CD4-positive, alpha-beta T cell (primary cell): ENCODE results near the gene DES. TPM values are rescaled to one million over a fixed set of nuclear protein-coding genes. Genes with fewer than 3 reads are reported as not detected.

Experiments
- ATAC-seq: fragments of 200-7000 bp; cut with Tn5 transposase; one replicate; pipeline ENCODE4 v1.10.0; 2022; ENCODE audit warnings: mild to moderate bottlenecking; ENCODE audit not compliant: poor library complexity
- CTCF ChIA-PET: fragments of 350-600 bp; sonication (Branson Sonifier 250); formaldehyde crosslinking; loops from one replicate; lab custom pipeline; 2021; ENCODE audit warnings: antibody characterized with exemption, inconsistent platforms; lab: Charles Lee
- POLR2A ChIA-PET: fragments of 350-600 bp; sonication (Branson Sonifier 250); formaldehyde crosslinking; loops from one replicate; lab custom pipeline; 2021; ENCODE audit warnings: antibody characterized with exemption, inconsistent platforms; lab: Charles Lee
- DNase-seq, 14 experiments: peaks; one replicate each; pipeline ENCODE4 v3.0.0-alpha.2; 2013 to 2020; ENCODE audit warnings: mixed read lengths in 2 of 14
- H3K27ac ChIP-seq, 2 donors: one replicate each; pipeline versions ENCODE4 v1.5.1 to v1.7.0; 2013; ENCODE audit warnings: low read length in 2 of 2, low read depth in 1 of 2, mild to moderate bottlenecking in 1 of 2
- H3K27me3 ChIP-seq, 2 experiments: 1 replicate in 1 of 2; 2 replicates in 1 of 2; pipeline versions ENCODE4 v1.6.1 to v1.7.0; 2013; ENCODE audit warnings: low read length in 2 of 2, control low read depth in 1 of 2, mild to moderate bottlenecking in 1 of 2, moderate library complexity in 1 of 2; ENCODE audit not compliant: insufficient read depth in 2 of 2, control insufficient read depth in 1 of 2
- H3K36me3 ChIP-seq: one replicate; pipeline ENCODE4 v1.6.1; 2013; ENCODE audit warnings: low read length, control low read depth; ENCODE audit not compliant: insufficient read depth
- H3K4me1 ChIP-seq: one replicate; pipeline ENCODE4 v1.6.1; 2013; ENCODE audit warnings: low read length, control low read depth; ENCODE audit not compliant: insufficient read depth
- H3K4me3 ChIP-seq: one replicate; pipeline ENCODE4 v1.5.1; 2013; ENCODE audit warnings: mild to moderate bottlenecking, low read length, moderate library complexity
- H3K9me3 ChIP-seq, 2 experiments: 1 replicate in 1 of 2; 2 replicates in 1 of 2; pipeline versions ENCODE4 v1.6.1 to v1.7.0; 2013; ENCODE audit warnings: low read length in 2 of 2, mild to moderate bottlenecking in 2 of 2, control low read depth in 1 of 2, moderate library complexity in 1 of 2; ENCODE audit not compliant: control insufficient read depth in 1 of 2, insufficient read depth in 1 of 2
- H3K27ac Mint-ChIP-seq: one replicate; pipeline ENCODE4 v1.8.0; 2020; ENCODE audit warnings: mixed read lengths
- H3K27me3 Mint-ChIP-seq: one replicate; pipeline ENCODE4 v1.8.0; 2021; ENCODE audit warnings: mixed read lengths
- H3K36me3 Mint-ChIP-seq: one replicate; pipeline ENCODE4 v1.8.0; 2021; ENCODE audit warnings: low read depth, mixed read lengths
- H3K4me1 Mint-ChIP-seq: one replicate; pipeline ENCODE4 v1.8.0; 2021; ENCODE audit warnings: low read depth, mixed read lengths
- H3K4me3 Mint-ChIP-seq: one replicate; pipeline ENCODE4 v1.8.0; 2020; ENCODE audit warnings: mild to moderate bottlenecking, mixed read lengths
- H3K9me3 Mint-ChIP-seq: one replicate; pipeline ENCODE4 v1.8.0; 2020; ENCODE audit warnings: mixed read lengths
- CTCF ChIP-seq: fragments of 200-600 bp; IDR thresholded peaks from one replicate; pipeline ENCODE4 v1.8.0; 2022; ENCODE audit warnings: antibody characterized with exemption, mild to moderate bottlenecking
- intact Hi-C, 2 experiments: fragments of 100-400 bp; cut with DNase I in 1 of 2; cut with micrococcal nuclease in 1 of 2; formaldehyde crosslinking; loops; one replicate each; pipeline versions ENCODE4 v1.15.1 to v1.9.0; 2023 to 2025; cut with DNase I, micrococcal nuclease
- total RNA-seq, 174 experiments: library from RNA in 2 of 174; stranded (reverse) in 2 of 174; gene quantifications; one replicate each; pipeline ENCODE4 v1.2.3 and lab custom pipeline; 2021 to 2026

The DES gene
- total RNA-seq, 2 experiments from 2014 or later = not detected

DNA sequence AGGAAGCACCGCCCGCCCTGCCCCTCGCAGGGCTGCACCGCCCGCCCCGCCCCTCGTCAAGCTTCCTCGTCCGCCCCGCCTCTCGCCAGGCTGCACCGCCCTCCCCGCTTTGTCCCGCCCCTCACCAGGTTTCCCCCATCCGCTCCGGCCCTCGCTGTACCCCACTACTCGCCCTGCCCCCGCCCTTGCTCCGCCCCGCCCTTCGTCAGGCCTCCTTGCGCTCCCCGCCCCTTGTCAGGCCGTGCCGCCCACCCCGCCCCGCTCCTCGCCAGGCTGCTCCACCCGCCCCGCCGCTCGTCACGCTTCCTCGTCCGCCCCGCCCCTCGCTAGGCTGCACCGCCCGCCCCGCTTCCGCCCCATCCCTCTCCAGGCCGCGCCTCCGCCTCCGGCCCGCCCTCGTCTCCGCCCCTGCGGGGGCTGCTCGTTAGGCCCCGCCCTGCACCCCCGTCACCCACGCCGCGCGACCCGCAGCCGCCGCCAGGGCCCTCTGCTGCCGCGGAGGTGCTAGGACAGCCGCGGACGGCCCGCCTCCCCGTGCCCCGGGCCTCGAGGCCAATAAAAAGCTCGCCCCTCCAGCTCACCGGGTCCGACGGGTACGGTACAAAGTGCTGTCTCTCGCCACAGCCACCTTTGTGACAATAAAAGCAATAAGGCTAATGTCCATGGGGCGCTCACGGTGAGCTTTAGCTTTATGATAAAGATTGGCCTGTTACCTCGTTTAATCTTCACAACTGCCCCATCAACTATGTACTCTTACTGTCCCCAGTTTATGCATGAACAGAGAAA lies 29.9 kb upstream of the DES start:
- H3K27me3 ChIP-seq = no peaks in the 10 kb centered on the region
- no peaks in the 10 kb centered on the region for H3K27me3 Mint-ChIP-seq
- H3K27ac ChIP-seq = peak overlapping the region; percentile 64 to 75
- H3K36me3 ChIP-seq = peaks cover 34% of the 10 kb centered on the region
- intact Hi-C loops = loop anchor here (2.0 to 10.0 kb wide), 10 partner anchors 54 to 821 kb away; partner anchors contain the start of genes BCS1L (in 1 of the 2), CHPF (in 1 of the 2), CNOT9 (in 1 of the 2) and DNAJB2 (in 1 of the 2)
- ChIA-PET CTCF (interaction anchor here (0.6 to 2.8 kb wide), 25 partner anchors 14 to 730 kb away, joined by 3 to 22 read pairs (median 4); partner anchors contain the start of genes CHPF, DNAJB2, STK11IP and TMEM198), POLR2A (interaction anchor here (0.7 to 4.3 kb wide), 32 partner anchors 9 to 1118 kb away, joined by 3 to 24 read pairs (median 5); partner anchors contain the start of genes AAMP, ANKZF1, ATG9A and BCS1L)
- peak overlapping the region; percentile 83 for H3K4me3 Mint-ChIP-seq
- peak; percentile 78 for ATAC-seq
- H3K4me1 Mint-ChIP-seq = peaks cover 22% of the 10 kb centered on the region
- no peaks in the 10 kb centered on the region for H3K9me3 Mint-ChIP-seq
- peak overlapping the region; percentile 95 for H3K27ac Mint-ChIP-seq
- H3K9me3 ChIP-seq = no peaks in the 10 kb centered on the region
- H3K36me3 Mint-ChIP-seq = peaks cover 38% of the 10 kb centered on the region
- TF ChIP-seq CTCF = peak; percentile 65
- H3K4me3 ChIP-seq = peak overlapping the region; percentile 44
- DNase-seq = peak; percentile 98 to 100 (median 99)
- H3K4me1 ChIP-seq = peaks cover 26% of the 10 kb centered on the region

DNA sequence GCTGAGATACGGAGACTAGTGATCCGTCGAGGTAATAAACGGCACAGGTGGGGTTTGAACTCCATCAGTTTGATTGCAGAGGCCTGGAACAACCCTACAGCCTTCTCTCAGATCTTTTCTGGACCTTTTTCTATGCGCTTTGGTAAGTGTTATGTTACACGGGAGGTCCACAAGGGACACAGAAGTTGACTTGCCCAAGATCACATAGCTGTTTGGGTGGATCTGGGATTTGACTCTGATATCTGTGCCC lies 29.3 kb upstream of the DES start:
- intact Hi-C loops = loop anchor here (2.0 to 10.0 kb wide), 10 partner anchors 53 to 822 kb away; partner anchors contain the start of genes BCS1L (in 1 of the 2), CHPF (in 1 of the 2), CNOT9 (in 1 of the 2) and DNAJB2 (in 1 of the 2)
- CTCF ChIA-PET = interaction anchor here (0.6 to 2.8 kb wide), 21 partner anchors 14 to 731 kb away, joined by 3 to 22 read pairs (median 4); partner anchors contain the start of genes CHPF, DNAJB2, STK11IP and TMEM198

More for the DNA sequence above, 29.3 kb upstream of the DES start:
- Mint-ChIP-seq H3K9me3 (no peaks in the 10 kb centered on the region), H3K4me3 (peak overlapping the region; percentile 83), H3K27me3 (no peaks in the 10 kb centered on the region), H3K27ac (peak overlapping the region; percentile 95), H3K4me1 (peaks cover 17% of the 10 kb centered on the region), H3K36me3 (peaks cover 33% of the 10 kb centered on the region)
- ATAC-seq (no peak), DNase-seq (no peak)
- POLR2A ChIA-PET = interaction anchor here (0.8 to 4.3 kb wide), 22 partner anchors 8 to 1119 kb away, joined by 3 to 24 read pairs (median 8); partner anchors contain the start of genes AAMP, BCS1L, CHPF and CNPPD1
- H3K36me3 ChIP-seq = peaks cover 29% of the 10 kb centered on the region
- no peak for TF ChIP-seq CTCF
- H3K27me3 ChIP-seq = no peaks in the 10 kb centered on the region
- peak overlapping the region; percentile 64 to 75 for H3K27ac ChIP-seq
- peaks cover 26% of the 10 kb centered on the region for H3K4me1 ChIP-seq
- H3K9me3 ChIP-seq = no peaks in the 10 kb centered on the region
- H3K4me3 ChIP-seq = peak overlapping the region; percentile 44
